ENCODE results near the gene NEK3.
"Not testable (repeated sequence)": the region's sequence is repeated elsewhere in the genome, so short reads cannot be mapped to it uniquely, and the experiment has no call there.

Gene NEK3

GRCh38 chr13:52125547-52125946 is 33.9 kb downstream of the NEK3 start:
- no peak for DNase-seq (ENCODE audit: low read depth in 2 of 2, low spot score in 1 of 2)

GRCh38 chr13:52118595-52118994 is 40.8 kb downstream of the NEK3 start:
- DNase-seq (ENCODE audit: low read depth in 2 of 2, low spot score in 1 of 2), result no peak

- DNase-seq (ENCODE audit: low read depth in 2 of 2, low spot score in 1 of 2), result no peak
These were observed 41.3 kb downstream of the NEK3 start for GRCh38 chr13:52118095-52118494.

- DNase-seq (ENCODE audit: low read depth in 2 of 2, low spot score in 1 of 2), result no peak
These were observed 46.8 kb downstream of the NEK3 start for GRCh38 chr13:52112591-52112990.

GRCh38 chr13:52109116-52109670 is 50.2 kb downstream of the NEK3 start:
- DNase-seq (ENCODE audit: low read depth in 2 of 2, low spot score in 1 of 2), result no peak

- no peak for DNase-seq (ENCODE audit: low read depth in 2 of 2, low spot score in 1 of 2)
These were observed 53.6 kb downstream of the NEK3 start for GRCh38 chr13:52105841-52106240.

- no peak for DNase-seq (ENCODE audit: low read depth in 2 of 2, low spot score in 1 of 2)
These were observed 54.8 kb downstream of the NEK3 start for GRCh38 chr13:52104624-52105023.

GRCh38 chr13:52103386-52103785 is 56.0 kb downstream of the NEK3 start:
- no peak for DNase-seq (ENCODE audit: low read depth in 2 of 2, low spot score in 1 of 2)

- not testable (repeated sequence) for DNase-seq (ENCODE audit: low read depth in 2 of 2, low spot score in 1 of 2)
These were observed 57.0 kb downstream of the NEK3 start for GRCh38 chr13:52102423-52102822.

- no peak for DNase-seq (ENCODE audit: low read depth in 2 of 2, low spot score in 1 of 2)
These were observed 62.2 kb downstream of the NEK3 start for GRCh38 chr13:52097197-52097596.

- DNase-seq (ENCODE audit: low read depth in 2 of 2, low spot score in 1 of 2), result no peak
These were observed 62.6 kb downstream of the NEK3 start for GRCh38 chr13:52096748-52097147.

GRCh38 chr13:52096062-52096461 is 63.3 kb downstream of the NEK3 start:
- DNase-seq (ENCODE audit: low read depth in 2 of 2, low spot score in 1 of 2), result no peak

GRCh38 chr13:52092087-52092486 is 67.3 kb downstream of the NEK3 start:
- DNase-seq (ENCODE audit: low read depth in 2 of 2, low spot score in 1 of 2), result no peak

GRCh38 chr13:52091473-52091872 is 67.9 kb downstream of the NEK3 start:
- no peak for DNase-seq (ENCODE audit: low read depth in 2 of 2, low spot score in 1 of 2)

GRCh38 chr13:52085421-52085820 is 74.0 kb downstream of the NEK3 start:
- no peak for DNase-seq (ENCODE audit: low read depth in 2 of 2, low spot score in 1 of 2)

- DNase-seq (ENCODE audit: low read depth in 2 of 2, low spot score in 1 of 2), result not testable (repeated sequence)
These were observed 74.4 kb downstream of the NEK3 start for GRCh38 chr13:52084981-52085380.

Data from stimulated activated CD8-positive, alpha-beta memory T cell treated with anti-CD3 and anti-CD28 coated beads, Interleukin-4, amount 100 ng/mL, for 1 hour (primary cell).